Hematopoietic multipotent progenitor cell treated with erythropoietin and hydrocortisone succinate and interleukin-3 and kit ligand, for 15 days (in vitro differentiated cells): ENCODE data around the gene VNN1.
"Not testable (repeated sequence)": the region's sequence is repeated elsewhere in the genome, so short reads cannot be mapped to it uniquely, and the experiment has no call there.

Experiments used
- DNase-seq: peaks from one replicate; pipeline ENCODE4 v3.0.0-alpha.2; 2015; ENCODE audit warnings: low spot score

VNN1 gene

DNA sequence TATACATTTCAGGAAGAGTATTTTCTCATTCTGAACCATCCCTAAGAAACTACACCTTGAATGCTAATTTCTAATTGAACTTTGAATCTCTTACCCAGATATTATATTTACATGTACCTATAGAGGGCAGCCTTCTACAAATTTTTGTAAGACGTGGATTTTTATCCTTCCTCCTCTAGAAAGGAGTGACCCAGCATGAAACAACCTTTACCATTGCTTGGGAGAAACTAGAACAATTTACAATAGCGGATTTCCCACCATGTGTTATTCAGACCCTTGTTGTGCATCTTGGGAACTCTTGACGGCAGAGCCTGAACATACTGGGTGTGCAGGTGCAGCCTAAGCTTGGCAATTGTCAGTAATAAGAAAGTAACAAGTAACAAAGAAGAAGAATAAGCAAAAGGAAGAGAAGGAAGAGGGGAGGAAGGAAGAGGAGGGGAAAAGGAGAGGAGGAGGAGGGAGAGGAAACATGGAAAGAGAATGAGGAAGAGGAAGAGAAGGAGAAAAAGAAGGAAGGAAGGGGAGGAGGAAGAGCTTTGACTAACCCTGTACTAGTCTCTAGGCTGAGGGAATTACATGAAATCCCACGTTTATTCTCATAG lies 44.1 kb downstream of the VNN1 start:
- peak; percentile 63 for DNase-seq

DNA sequence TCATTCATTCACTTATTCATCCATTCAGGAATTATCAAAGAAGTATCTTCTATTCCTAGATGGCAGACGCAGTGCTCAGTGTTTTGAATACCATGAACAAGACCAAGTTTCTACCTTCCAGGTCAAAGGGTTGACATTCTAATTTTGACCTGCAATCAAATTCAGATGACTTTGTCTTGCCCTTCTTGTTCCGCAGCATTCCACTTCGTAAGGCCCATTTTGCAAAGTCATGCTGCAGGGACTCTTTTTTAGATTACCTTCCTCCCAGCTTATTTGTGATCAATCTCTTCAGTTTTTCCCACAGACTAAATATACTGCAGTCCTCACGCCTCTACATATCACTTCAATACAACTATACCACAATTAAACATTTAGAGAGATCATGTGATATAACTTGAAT lies 47.7 kb downstream of the VNN1 start:
- DNase-seq, result no peak

DNA sequence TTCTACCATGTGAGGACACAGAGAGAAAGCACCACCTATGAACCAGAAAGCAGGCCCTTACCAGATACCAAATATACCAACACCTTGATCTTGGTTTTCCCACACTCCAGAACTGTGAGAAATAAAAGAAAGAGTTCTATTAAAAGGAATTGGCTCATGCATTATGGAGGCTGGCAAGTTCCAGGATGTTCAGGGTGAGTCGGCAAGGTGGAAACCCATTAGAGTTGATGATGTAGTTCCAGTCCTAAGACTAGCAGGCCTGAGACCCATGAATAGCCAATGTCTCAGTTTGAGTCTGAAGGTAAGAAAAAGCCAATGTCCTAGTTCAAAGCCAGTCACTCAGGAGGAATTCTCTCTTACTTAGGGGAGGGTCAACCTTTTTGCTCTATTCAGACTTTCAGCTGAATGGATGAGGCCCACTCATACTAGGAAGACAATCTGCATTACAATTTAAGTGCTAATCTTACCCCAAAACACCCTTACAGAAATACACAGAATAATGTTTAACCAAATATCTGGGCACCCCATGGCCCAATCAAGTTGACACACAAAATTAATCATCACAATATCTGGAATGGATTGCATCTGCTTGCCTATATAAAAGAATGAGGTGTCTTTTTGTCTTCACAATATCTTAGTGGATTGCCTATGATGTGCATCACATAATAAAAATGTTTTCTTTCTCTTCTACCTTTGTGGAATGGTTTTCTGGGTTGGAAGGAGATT lies 49.4 kb downstream of the VNN1 start:
- DNase-seq, result no peak

DNA sequence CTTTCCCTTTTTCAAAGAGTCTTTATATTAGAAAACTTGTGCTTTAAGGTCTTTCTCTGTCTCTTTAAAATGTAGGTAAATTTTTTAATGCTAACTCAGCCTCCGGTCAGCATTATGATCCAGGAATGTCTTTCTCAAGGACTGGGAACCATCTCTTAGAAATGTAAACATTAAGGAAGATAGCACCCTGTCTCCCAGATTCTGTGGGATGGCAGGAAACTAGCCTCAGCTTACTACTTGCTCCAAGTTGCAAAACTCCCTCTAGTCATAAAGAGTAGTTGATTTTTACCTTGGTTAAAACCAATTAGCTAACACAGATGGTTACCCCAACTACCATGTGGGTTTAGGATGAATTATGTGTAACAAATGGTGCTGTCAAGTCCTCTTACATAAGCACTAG lies 50.2 kb downstream of the VNN1 start:
- no peak for DNase-seq

DNA sequence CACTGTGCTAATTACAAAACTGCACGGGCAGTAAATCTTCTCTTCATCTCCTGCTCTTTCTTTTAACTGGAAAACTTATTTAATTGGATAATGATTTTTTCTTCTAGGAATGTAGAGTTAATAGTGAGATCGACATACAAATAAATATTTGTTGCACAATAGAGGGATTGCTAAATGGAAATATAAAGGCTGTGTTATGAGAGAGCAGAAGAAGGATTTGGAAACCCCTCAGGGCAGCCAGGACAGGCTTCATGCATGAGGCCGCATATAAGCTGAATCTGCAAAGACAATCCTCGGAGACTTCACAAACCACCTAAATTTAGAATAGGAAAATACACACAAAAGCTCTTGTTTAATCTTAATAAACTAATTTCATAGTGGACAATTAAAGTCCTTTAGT lies 51.9 kb downstream of the VNN1 start:
- no peak for DNase-seq

DNA sequence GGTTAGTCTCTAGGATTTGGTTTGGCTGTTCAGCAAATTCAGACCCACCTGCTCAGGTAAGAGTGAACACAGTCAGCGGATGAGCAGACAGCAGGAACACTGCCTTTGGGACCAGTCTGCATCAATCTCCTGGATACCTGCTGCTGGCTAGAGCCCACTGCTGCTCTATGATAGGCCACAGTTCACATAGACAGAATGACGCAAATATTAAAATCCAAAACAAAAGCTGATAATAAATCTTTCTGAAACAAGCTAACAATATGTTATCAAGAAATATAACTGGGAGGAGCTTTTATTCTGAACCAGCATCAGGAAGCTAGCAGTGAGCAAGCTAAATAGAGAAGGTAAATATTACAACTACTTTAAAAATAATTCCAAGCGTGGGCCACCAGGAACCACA lies 54.8 kb downstream of the VNN1 start, which contains the start of gene TAAR1:
TAAR1 (minus strand) TSS at position 101 of the 400 bp plus-strand sequence. CDS start 13,179 bp downstream, outside the sequence.
- DNase-seq, result no peak

DNA sequence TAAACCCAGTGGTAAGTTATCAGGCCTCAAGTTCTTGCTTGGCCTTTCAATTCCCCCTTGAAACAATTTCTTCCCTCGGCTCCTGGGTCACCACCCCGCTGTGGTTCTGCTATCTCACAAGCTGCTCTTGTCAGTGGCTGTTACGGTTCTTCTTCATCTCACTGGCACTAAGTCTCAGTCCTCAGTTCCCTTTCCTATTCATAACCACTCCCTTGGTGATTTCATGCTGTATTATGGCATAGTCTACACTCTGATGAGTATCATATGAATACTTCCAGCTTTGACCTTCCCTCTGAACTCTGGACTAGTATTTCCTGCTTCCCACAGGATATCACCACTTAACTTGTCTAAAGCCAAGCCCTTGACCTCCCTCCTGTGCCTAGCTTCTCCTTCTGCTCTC lies 62.8 kb downstream of the VNN1 start:
- no peak for DNase-seq

DNA sequence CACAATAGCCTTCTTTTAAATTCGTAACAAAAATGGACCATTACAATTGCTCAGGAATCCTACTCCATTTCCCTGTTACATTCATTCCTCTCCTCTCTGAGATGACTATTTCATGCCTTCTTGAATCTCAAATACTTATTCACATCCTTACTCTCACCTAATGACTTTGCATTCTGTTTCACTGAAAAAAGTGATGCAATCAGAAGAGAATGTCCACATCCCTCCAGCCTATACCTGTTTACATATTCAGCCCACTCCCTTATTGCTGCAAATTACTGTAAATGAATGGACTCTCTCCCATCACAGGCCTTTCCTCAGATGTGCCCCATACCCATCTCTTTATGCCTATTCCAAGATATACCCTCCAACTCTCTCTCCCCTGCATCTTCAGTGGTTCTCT lies 63.4 kb downstream of the VNN1 start:
- no peak for DNase-seq

DNA sequence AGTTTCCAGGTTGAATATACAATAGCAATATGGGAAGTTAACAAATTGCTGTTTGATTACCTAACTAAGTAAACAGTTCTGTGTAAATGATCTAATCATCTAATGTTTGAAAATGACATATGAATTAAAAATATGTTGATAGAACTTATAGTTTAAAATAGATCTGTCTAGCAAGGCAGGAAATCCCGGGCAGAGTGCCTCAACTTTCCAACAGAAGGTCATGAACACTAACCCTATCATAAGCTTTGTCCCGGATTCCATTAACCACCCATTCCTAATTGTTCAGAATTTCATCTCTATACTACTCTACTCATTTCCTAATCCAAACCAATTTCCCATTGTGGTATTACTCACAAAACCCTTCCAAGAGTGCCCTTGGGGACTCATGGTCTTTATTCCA lies 65.0 kb downstream of the VNN1 start:
- no peak for DNase-seq

DNA sequence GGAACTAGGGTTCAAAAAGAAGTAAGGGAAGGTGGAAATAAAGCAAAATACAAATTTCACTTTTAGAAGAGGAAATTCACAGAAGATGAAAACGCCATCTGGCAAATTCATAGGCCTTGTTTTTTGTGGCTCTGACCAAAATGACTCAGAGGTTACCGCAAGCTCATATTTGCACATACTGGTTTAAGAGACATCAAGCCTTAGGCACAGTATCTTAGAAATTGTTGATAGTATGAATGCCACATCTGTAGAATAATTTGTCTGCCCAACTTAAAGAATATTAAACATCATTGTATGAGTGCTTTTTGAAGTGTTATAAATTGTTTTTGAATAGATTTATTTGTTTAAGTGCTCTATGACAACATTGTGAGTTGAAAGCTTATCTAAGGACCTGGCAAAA lies 65.5 kb downstream of the VNN1 start:
- DNase-seq, result no peak

DNA sequence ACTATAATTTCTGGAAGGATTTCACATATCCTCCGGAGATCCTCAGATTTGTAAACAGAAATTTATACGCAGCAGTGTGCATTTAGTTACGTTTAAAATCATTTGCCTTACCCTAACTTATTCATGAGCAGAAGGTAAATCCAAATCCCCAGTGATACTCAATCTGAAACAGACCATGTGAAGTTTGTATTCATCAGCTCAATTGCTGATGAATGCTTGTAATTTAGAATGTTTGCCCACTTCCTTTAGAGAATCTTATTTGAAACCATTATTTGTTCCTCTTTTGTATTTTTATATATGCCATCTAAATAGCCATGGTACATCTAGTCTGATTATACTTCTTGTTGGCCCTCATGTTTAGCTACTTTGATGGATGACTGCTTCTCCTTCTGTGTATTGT lies 70.3 kb downstream of the VNN1 start:
- no peak for DNase-seq

DNA sequence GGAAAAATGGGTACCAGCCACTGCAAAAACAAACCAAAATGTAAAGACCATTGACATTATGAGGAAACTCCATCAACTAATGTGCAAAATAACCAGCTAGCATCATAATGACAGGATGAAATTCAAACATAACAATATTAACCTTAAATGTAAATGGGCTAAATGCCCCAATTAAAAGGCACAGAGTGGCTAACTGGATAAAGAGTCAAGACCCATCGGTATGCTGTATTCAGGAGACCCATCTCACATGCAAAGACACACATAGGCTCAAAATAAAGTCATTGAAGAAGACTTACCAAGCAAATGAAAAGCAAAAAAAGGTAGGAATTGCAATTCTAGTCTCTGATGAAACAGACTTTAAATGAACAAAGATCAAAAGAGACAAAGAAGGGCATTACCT lies 76.7 kb downstream of the VNN1 start:
- not testable (repeated sequence) for DNase-seq

DNA sequence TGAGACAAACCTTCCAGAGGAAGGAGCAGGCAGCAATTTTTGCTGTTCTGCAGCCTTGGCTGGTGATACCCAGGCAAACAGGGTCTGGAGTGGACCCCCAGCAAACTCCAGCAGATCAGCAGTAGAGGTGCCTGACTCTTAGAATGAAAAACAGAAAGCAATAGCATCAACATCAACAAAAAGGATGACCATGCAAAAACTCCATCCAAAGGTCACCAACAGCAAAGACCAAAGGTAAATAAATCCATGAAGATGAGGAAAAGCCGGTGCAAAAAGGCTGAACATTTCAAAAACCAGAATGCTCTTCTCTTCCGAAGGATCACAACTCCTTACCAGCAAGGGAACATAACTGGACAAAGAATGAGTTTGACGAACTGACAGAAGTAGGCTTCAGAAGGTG lies 77.9 kb downstream of the VNN1 start:
- DNase-seq, result not testable (repeated sequence)

DNA sequence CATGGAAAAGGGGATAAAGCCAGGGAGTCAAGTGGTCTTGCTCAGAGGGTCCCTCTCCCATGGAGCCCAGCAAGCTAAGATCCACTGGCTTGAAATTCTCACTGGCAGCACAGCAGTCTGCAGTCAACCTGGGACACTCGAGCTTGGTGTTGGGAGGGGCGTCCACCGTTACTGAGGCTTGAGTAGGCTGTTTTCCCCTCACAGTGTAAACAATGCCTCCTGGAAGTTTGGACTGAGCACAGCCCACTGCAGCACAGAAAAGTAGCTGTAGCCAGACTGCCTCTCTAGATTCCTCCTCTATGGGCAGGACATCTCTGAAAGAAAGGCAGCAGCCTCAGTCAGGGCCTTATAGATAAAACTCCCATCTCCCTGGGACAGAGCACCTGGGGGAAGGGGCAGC lies 78.6 kb downstream of the VNN1 start:
- DNase-seq, result not testable (repeated sequence)

DNA sequence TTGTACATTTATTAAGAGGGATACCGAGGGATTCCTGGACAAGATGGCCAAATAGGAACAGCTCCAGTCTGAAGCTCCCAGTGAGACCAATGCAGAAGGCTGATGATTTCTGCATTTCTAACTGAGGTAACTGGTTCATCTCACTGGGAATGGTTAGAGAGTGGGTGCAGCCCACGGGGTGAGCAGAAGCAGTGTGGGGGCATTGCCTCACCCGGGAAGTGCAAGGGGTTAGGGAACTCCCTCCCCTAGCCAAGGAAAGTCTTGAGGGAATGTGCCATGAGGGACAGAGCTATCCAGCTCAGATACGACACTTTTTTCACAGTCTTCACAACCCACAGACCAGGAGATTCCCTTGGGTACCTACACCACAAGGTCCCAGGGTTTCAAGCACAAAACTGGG lies 79.1 kb downstream of the VNN1 start:
- DNase-seq, result no peak

DNA sequence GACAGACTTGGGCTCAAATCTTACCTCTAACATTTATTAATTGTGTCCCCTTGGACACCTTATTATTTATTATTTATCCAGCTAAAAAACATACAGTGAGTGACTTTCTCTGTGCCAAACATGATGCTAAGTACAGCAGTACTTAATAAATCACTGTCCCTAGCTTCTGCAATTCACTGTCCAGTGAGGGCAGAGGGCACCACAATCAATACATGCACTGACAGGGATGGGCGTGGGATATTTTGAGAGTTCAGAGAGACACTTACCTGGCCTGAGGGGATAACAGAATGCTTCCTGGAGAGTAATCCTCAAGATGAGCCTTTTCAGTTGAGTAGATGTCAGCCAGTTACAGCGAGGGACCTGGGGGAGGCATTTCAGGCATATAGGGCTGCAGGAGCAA lies 80.5 kb downstream of the VNN1 start:
- no peak for DNase-seq
